ENCODE results near the gene ARPC1A.
"Not testable (repeated sequence)": the region's sequence is repeated elsewhere in the genome, so short reads cannot be mapped to it uniquely, and the experiment has no call there.

ARPC1A gene

DNA sequence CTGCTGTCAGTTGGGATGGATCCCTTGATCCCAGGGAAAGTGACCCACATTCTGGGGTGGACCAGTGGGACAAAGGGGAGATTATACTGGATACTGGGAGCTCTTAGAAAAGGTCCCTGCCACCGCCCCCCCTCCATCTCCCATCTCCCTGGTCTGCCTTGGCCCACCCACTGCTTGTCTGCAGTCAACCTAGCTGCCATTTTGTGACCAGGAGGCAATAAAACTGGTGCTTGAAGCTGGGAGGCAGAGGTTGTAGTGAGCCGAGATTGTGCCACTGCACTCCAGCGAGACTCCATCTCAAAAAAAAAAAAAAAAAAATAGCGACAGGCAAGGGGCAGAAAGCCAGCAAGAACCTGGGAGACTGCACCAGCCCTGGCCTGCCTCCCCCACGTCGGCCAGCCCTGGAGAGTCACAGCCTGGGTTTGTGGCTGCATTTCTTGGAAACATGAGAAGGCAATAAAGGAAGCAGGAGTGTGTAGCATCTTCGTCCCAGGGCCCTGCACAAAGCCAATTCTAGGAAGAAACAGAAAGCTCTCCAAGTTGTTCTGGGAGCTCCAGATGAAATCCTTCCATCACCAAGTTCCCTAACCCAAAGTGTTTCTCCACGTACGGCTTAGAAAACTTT lies 44.2 kb downstream of the ARPC1A start:
- DNase-seq (ENCODE audit: low read depth, low spot score), result no peak

DNA sequence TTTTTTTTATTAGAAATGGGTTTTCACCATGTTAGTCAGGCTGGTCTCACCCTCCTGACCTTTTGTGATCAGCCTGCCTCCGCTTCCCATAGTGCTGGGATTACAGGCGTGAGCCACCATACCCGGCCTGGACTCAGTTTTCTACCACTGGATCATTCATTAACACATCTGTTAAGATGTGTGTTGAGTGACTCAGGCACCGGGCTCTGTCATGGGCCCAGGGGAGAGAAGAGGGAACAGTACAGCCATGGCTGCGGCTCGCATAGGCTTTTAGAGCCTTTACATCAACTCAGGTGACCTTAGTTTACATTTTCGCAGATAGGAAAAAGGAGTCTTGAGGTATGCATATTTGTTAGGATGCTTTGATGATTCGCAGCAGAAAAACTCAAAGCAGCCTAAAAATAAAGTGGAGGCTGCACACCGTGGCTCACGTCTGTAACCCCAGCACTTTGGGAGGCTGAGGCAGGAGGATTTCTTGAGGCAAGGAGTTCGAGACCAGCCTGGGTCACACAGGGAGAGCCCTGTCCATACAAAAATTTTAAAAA lies 45.8 kb downstream of the ARPC1A start:
- no peak for DNase-seq (ENCODE audit: low read depth, low spot score)

- no peak for DNase-seq (ENCODE audit: low read depth, low spot score)
Observed at GRCh38 chr7:99372275-99373090, 46.8 kb downstream of the ARPC1A start.

GRCh38 chr7:99373091-99374066 lies 47.7 kb downstream of the ARPC1A start:
- no peak for DNase-seq (ENCODE audit: low read depth, low spot score)

GRCh38 chr7:99374111-99375064 lies 48.7 kb downstream of the ARPC1A start, which contains the start of gene ARPC1B:
TSS of gene ARPC1B (plus strand) at chr7:99374730. CDS start at chr7:99385715, 10,985 bp downstream.
- no peak for DNase-seq (ENCODE audit: low read depth, low spot score)

GRCh38 chr7:99375070-99375807 lies 49.5 kb downstream of the ARPC1A start:
- DNase-seq (ENCODE audit: low read depth, low spot score), result no peak

GRCh38 chr7:99379043-99379577 lies 53.4 kb downstream of the ARPC1A start:
- no peak for DNase-seq (ENCODE audit: low read depth, low spot score)

DNA sequence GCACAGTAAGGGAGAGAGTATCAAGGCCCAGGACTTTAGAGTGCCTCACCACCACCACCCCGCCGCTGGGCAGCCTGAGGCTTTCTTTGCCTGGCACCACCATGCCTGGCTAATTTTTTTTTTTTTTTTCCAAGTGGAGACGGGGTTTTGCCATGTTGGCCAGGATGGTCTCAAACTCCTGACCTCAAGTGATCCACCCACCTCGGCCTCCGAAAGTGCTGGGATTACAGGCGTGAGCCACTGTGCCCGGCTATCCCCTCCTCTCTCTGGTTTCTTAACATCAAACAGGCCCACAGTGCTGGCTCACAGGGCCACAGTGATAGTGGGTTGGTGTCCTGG lies 54.0 kb downstream of the ARPC1A start:
- not testable (repeated sequence) for DNase-seq (ENCODE audit: low read depth, low spot score)

DNA sequence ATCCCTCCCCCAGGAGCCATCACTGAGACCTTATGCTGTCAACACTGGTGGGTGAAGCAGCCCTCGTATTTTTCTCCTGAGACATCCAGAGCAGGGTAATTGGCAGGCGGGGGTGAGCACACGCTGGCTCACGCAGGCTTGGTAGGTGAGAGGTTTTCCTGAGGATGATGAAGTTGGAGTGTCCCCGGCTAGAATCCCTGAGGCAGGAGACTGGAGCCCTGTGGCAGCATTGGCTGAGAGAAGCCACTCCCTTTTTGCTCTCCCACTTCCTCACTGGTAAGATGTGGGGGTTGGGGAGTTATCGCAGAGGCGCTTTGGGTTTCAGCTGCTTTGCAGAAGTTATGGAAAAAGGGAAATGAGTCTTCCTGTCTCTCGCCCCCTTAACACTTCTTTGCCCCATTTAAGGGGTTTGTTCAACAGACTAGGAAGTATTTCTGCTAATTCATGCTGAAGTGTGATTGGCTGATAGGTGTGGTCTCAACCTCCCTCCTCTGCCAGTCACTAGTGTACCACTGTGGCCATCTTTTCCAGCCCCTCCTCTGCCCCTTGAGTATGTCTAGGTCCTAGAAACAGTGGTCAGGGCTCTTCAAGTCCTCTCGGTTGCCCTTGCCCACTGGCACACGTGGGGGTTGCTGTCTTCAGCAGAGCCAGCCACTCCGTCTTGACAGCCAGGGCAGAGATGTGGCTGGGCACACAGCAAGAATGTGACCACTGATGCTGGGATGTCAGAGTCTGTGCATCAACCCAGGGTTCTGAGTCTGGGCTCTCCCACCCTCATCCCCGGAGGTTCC lies 54.5 kb downstream of the ARPC1A start:
- DNase-seq (ENCODE audit: low read depth, low spot score), result no peak

- DNase-seq (ENCODE audit: low read depth, low spot score), result no peak
Observed at GRCh38 chr7:99380823-99381663, 55.3 kb downstream of the ARPC1A start.

DNA sequence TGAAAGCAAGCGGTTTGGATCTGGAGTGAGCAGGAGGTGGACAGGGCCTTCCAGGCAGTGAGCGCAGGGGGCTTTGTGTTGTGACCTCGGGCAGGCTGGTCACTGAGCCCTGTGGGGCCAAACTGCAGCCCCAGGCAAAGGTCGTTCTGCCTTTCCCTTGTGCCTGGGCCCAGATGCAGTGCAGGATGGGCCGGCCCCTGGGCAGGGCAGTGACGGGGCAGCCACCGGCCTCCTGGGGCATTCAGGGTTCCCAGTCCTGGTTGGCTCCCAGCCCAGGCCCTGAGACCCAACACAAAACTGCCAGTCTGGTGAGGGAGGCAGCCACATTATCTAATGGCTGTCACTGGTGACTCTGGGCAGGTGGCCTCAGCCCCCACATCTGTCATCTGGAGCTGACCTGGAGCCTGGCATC lies 56.0 kb downstream of the ARPC1A start:
- DNase-seq (ENCODE audit: low read depth, low spot score), result no peak

- no peak for DNase-seq (ENCODE audit: low read depth, low spot score)
Observed at GRCh38 chr7:99383203-99383602, 57.5 kb downstream of the ARPC1A start.

DNA sequence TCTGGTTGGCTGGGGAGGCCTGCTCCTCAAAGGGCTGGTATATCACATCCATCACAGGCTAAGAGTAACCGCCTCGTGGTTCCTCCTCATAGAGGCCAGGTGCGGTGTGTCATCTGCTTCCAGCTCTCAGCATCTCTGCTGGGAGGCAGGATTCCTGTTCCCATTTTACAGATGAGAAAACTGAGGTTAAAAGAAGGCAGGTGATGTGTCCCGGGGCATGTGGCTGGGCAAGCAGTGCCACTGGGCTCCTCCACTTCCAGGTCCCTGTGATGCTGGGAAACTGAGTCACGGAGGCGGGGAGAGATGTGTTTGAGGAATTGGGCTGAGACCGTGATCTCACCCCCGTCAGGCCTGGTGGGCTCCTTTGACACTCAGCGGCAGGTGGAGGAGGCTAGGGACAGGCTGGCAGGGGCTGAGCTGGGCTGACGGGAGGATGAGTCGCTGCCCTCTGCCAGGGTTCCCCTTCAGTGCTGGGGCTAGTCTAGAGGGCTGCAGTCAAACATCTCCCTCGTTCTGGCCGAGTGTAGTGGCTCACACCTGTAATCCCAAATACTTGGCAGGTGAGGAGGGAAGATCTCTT lies 58.2 kb downstream of the ARPC1A start:
- no peak for DNase-seq (ENCODE audit: low read depth, low spot score)

DNA sequence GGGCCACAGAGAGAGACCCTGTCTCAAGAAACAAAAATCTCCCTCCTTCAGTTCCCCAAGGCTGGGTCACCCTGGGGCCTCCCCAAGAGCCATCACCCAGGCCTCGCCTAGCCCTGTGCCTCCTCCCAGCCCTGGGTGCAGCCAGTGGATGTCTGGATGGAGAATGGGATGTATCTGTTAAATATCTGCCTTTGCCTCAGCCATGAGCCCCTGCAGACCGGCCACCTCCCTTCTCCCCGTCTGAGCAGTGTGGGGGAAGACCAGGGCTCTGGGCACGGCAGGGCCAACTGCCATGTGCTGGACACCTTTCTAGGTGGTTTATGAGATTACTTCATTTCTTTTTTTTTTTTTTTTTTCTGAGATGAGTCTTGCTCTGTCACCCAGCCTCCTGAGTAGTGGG lies 58.8 kb downstream of the ARPC1A start:
- no peak for DNase-seq (ENCODE audit: low read depth, low spot score)

DNA sequence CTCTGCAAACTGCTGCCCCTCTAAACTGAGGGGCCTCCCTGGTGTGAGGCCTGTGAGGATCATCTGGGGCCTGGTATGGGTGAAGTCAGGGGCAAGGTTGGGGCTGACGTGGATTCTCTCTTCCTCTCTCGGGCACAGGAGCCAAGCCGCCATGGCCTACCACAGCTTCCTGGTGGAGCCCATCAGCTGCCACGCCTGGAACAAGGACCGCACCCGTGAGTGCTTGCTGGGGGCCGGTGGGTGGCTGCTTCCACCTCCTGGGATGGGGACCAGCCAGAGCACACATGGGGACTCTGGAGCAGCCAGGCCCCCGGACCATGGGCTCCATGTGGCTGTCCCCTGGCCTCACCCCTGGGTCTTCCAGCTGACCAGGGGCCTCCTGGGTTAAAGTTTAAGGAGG lies 59.9 kb downstream of the ARPC1A start:
- no peak for DNase-seq (ENCODE audit: low read depth, low spot score)

DNA sequence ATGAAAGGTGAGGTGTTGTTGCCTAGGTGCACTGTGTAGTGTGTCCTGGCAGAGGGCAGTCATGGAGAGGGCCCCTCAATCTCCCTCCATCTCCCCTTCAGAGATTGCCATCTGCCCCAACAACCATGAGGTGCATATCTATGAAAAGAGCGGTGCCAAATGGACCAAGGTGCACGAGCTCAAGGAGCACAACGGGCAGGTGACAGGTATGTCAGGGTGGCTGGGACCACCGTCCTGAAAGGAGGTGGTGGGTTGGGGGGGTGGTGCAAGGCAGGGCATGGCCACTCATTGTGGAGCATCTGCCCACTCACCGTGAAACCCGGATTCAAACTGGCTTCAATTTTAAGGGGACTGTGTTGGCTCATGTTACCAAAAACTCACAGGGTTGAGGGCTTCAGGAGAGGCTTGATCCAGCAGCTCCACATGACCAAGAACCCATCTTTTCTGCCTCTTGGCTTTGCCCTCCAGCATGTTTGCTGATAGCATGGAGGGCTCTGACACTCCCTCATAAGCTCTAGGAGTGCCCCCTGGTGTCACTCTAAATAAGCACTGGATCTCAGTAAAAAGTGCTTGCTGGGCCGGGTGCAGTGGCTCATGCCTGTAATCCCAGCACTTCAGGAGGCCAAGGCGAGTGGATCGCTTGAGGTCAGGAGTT lies 61.0 kb downstream of the ARPC1A start:
- no peak for DNase-seq (ENCODE audit: low read depth, low spot score)

- DNase-seq (ENCODE audit: low read depth, low spot score), result not testable (repeated sequence)
Observed at GRCh38 chr7:99387239-99387635, 61.5 kb downstream of the ARPC1A start.

Measured in iPS DF 19.7 (cell line).